Neural crest cell (in vitro differentiated cells): ENCODE data around the gene WDR76. TPM values are rescaled to one million over a fixed set of nuclear protein-coding genes. Genes with fewer than 3 reads are reported as not detected.
"Not testable (repeated sequence)": the region's sequence is repeated elsewhere in the genome, so short reads cannot be mapped to it uniquely, and the experiment has no call there.

Experiments
- DNase-seq: peaks from one replicate; pipeline ENCODE4 v3.0.0; 2021; ENCODE audit warnings: low read depth, mixed read lengths, low spot score
- H3K27ac Mint-ChIP-seq: one replicate; pipeline ENCODE4 v1.8.0; 2021; ENCODE audit warnings: mild to moderate bottlenecking, mixed read lengths; ENCODE audit not compliant: unreplicated experiment
- H3K27me3 Mint-ChIP-seq: 2 replicates; pipeline ENCODE4 v1.8.0; 2021; ENCODE audit warnings: low read depth, mild to moderate bottlenecking, mixed read lengths
- H3K36me3 Mint-ChIP-seq: 2 replicates; pipeline ENCODE4 v1.8.0; 2021; ENCODE audit warnings: low read depth, mild to moderate bottlenecking, mixed read lengths
- H3K4me1 Mint-ChIP-seq: 2 replicates; pipeline ENCODE4 v1.8.0; 2021; ENCODE audit warnings: mixed read lengths
- H3K4me3 Mint-ChIP-seq: one replicate; pipeline ENCODE4 v1.8.0; 2021; ENCODE audit warnings: mild to moderate bottlenecking, mixed read lengths
- H3K9me3 Mint-ChIP-seq: 2 replicates; pipeline ENCODE4 v1.8.0; 2021; ENCODE audit warnings: mixed read lengths
- total RNA-seq: library from RNA; stranded (reverse); gene quantifications from 2 replicates; pipeline ENCODE4 v1.2.1, GENCODE V29; 2021
- TF ChIP-seq, protein P1 (sequence below): fragments of 200-600 bp; sonication (generic); conservative IDR thresholded peaks from 2 replicates; pipeline ENCODE4 v1.5.0; 2021; ENCODE audit warnings: antibody characterized with exemption, mild to moderate bottlenecking

WDR76 gene
- total RNA-seq, 1 donor from 2014 or later, result 41.3 TPM

DNA sequence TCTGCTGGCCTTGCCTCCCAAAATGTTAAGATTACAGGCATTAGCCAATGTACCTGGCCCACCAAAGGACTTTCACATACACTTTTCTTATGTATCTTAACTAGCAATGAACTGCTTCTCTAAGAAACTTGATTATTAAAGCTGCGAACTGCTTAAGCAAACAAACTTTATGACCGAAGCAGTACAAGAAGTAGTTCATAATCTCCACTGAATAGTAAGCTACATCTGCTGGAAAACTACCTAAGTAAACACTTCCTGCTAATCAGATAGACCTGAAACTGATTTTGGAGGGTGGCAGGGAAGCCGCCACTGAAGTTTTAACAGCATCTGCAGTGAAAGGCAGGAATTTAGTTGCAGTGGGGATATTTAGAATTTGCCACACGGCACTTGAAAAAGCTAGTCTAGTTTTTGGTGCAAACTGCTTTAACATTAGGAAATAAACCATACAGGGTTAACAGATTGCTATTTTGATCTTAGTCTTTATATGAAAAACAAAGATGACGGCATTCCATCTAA is 18.3 kb upstream of the WDR76 start:
- H3K27me3 Mint-ChIP-seq, result no peaks in the 10 kb centered on the region
- no peak for DNase-seq
- TF ChIP-seq, protein P1, sequence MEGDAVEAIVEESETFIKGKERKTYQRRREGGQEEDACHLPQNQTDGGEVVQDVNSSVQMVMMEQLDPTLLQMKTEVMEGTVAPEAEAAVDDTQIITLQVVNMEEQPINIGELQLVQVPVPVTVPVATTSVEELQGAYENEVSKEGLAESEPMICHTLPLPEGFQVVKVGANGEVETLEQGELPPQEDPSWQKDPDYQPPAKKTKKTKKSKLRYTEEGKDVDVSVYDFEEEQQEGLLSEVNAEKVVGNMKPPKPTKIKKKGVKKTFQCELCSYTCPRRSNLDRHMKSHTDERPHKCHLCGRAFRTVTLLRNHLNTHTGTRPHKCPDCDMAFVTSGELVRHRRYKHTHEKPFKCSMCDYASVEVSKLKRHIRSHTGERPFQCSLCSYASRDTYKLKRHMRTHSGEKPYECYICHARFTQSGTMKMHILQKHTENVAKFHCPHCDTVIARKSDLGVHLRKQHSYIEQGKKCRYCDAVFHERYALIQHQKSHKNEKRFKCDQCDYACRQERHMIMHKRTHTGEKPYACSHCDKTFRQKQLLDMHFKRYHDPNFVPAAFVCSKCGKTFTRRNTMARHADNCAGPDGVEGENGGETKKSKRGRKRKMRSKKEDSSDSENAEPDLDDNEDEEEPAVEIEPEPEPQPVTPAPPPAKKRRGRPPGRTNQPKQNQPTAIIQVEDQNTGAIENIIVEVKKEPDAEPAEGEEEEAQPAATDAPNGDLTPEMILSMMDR, result no peak
- H3K36me3 Mint-ChIP-seq, result peaks cover 21% of the 10 kb centered on the region
- no peak overlapping the region for H3K27ac Mint-ChIP-seq
- H3K9me3 Mint-ChIP-seq, result no peaks in the 10 kb centered on the region
- H3K4me3 Mint-ChIP-seq, result no peak overlapping the region
- H3K4me1 Mint-ChIP-seq, result no peaks in the 10 kb centered on the region

DNA sequence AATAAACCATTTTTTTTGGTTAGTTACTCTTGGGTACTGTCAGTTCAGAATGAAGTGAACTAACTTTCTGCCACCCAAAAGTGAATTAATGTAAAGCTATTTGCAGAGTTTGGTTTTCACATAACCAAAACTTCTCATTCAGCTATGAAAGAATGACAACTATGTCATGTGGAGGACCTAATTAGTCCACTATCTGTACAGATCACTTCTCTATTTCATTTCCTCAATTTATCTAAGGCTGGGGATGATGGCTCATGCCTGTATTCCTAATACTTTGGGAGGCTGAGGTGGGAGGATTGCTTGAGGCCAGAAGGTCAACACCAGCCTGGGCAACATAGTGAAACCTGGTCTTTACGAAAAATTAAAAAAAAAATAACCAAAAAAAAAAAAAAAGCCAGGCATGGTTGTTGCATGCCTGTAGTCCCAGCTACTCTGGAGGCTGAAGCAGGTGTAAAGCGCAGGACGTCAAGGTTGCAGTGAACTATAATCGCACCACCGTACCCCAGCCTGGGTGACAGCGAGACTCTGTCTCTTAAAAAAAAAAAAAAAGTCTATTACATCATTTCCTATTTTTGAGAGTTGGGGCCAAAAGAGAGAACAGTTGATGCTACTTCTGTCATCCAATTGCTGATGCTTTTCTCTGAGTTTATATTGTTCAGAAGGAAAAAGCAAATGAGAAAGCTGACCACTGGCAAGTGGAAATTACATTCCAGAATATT is 17.7 kb upstream of the WDR76 start:
- Mint-ChIP-seq H3K27me3 (no peaks in the 10 kb centered on the region), H3K4me1 (no peaks in the 10 kb centered on the region), H3K9me3 (no peaks in the 10 kb centered on the region), H3K4me3 (no peak overlapping the region), H3K36me3 (peaks cover 21% of the 10 kb centered on the region), H3K27ac (no peak overlapping the region)
- DNase-seq, result no peak
- TF ChIP-seq, protein P1, result no peak

DNA sequence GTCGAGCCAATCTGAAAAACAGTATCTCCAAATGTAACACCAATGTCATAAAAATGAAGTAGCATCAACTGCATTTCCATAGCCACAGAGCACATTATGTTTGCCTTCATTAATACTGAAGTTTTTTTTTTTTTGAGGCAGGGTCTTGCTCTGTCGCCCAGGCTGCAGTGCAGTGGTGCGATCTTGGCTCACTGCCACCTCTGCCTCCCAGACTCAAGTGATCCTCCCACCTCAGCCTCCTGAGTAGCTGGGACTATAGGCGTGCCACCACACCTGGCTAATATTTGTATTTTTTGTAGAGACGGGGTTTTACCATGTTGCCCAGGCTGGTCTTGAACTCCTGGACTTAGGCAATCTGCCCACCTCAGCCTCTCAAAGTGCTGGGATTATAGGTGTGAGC is 11.7 kb upstream of the WDR76 start:
- H3K36me3 Mint-ChIP-seq, result peaks cover 12% of the 10 kb centered on the region
- not testable (repeated sequence) for H3K27ac Mint-ChIP-seq, H3K9me3 Mint-ChIP-seq, H3K4me3 Mint-ChIP-seq, H3K27me3 Mint-ChIP-seq, H3K4me1 Mint-ChIP-seq, DNase-seq

DNA sequence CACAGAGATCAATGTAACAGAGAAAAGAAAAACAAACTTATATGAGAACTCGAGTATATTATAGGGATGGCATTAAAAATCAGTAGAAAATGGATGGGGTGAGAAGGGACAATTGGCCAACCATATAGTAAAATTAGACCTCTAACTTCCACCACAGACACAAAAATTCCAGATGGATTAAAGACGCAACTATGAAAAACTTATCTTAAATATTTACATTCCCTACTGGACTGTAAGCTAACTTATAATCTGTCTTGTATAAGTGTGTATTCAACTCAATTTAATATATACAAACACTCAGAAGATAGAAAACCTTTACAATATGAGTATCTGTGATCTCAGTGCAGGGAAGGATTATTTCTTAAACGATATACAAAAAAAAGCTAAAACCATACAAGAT is 5.3 kb upstream of the WDR76 start:
- peaks cover 5% of the 10 kb centered on the region for H3K9me3 Mint-ChIP-seq
- peaks cover 22% of the 10 kb centered on the region for H3K4me1 Mint-ChIP-seq
- H3K27me3 Mint-ChIP-seq, result no peaks in the 10 kb centered on the region
- DNase-seq, result no peak
- peaks cover 4% of the 10 kb centered on the region for H3K36me3 Mint-ChIP-seq
- no peak overlapping the region for H3K27ac Mint-ChIP-seq
- TF ChIP-seq, protein P1, result no peak
- H3K4me3 Mint-ChIP-seq, result peak overlapping the region; percentile 56

DNA sequence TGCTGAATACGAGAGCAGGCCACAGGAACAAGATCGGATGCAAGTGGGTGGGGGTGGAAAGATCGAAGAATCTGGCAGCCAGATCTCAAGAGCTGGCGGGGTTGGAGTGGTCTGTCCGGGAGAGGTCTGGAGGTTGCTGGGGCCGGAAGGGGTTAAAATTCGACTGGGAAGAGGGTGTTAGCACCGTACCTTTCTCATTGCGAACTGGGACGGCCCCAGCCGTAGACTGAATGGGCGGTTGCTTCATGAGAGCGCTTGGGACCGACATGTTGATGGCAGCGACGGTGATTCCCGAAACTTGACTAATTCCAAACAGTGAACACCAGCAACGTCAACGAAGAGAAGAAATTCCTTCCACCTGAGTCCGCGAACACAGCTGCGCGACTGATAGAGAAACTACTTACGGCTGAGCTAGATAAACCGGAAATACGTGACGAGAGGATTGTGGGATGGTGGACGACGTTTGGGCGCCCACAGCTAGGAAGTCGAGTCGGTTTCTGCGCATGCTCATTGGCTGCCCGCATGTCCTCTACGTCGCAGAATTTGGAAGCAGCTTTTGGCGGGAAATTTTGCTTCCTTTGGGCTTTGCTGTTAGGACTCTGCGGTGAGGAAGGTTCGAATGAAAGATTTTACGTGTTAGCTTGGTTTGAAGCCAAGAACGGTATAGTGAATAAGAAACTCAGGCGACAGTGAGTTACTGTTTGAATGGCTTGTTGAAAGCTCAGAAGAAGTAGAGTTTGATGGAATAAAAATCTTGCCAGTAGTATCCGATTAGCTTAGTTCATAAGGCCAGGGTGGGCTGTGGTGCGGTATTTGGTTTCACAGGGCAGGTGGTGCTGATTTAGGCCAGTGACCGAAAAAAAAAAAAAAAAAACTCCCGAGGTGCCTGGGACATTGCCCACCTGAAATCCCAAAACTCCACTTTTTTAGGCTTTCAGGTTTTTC is 2.2 kb upstream of the WDR76 start, which contains the start of gene MFAP1:
Gene MFAP1 (minus strand): TSS at position 389 of the 945 bp plus-strand sequence. CDS start 121 bp downstream, at position 268.
- peaks cover 5% of the 10 kb centered on the region for H3K9me3 Mint-ChIP-seq
- H3K36me3 Mint-ChIP-seq, result peaks cover 9% of the 10 kb centered on the region
- peak within 1 kb of the TSS; percentile 98 for H3K27ac Mint-ChIP-seq
- peak; percentile 80 for DNase-seq
- peaks cover 45% of the 10 kb centered on the region for H3K4me1 Mint-ChIP-seq
- H3K27me3 Mint-ChIP-seq, result no peaks in the 10 kb centered on the region
- TF ChIP-seq, protein P1, result no peak
- peak within 1 kb of the TSS; percentile 96 for H3K4me3 Mint-ChIP-seq

DNA sequence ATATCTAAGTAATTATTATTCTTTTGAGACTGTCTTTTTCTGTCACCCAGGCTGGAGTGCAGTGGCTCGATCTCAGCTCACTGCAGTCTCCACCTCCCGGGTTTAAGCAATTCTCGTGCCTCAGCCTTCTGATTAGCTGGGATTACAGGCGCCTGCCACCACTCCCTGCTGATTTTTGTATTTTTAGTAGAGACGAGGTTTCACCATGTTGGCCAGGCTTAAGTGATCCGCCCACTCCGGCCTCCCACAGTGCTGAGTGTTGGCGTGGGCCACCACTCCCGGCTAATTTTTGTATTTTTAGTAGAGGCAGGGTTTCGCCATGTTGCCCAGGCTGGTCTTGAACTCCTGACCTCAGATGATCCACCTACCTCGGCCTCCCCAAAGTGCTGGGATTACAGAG is 1.5 kb upstream of the WDR76 start:
- not testable (repeated sequence) for H3K27me3 Mint-ChIP-seq, H3K9me3 Mint-ChIP-seq, H3K27ac Mint-ChIP-seq, H3K36me3 Mint-ChIP-seq, DNase-seq
- Mint-ChIP-seq H3K4me1 (peaks cover 45% of the 10 kb centered on the region), H3K4me3 (peak overlapping the region; percentile 96)
